ENCODE measurements around the gene NCF4. TPM values are rescaled to one million over a fixed set of nuclear protein-coding genes. Genes with fewer than 3 reads are reported as not detected.

Gene NCF4
- total and polyA plus RNA-seq, 2 of the 4 experiments (the other 2 are of a cell fraction) = not detected

- POLR2A ChIA-PET (ENCODE audit: unreplicated experiment) = no interaction called here
- H3K23ac ChIP-seq (ENCODE audit: low read depth, low read length) = no peak overlapping the region
- no peaks in the 10 kb centered on the region for H4K20me1 ChIP-seq (ENCODE audit: insufficient read depth, low read length)
- no peaks in the 10 kb centered on the region for H3K36me3 ChIP-seq (ENCODE audit: control insufficient read depth, insufficient read depth, low read length)
- H4K8ac ChIP-seq (ENCODE audit: low read depth in 2 of 2, low read length in 2 of 2) = no peak overlapping the region
- ATAC-seq (ENCODE audit: low read depth) = no peak
- no peak overlapping the region for H2AK5ac ChIP-seq (ENCODE audit: low read depth, low read length)
- H3K56ac ChIP-seq (ENCODE audit: extremely low read depth, insufficient read depth, low read length) = no peak overlapping the region
- H3K4me3 ChIP-seq (ENCODE audit: insufficient read depth, low read depth, low read length) = no peak overlapping the region
- peaks cover 28% of the 10 kb centered on the region for H3K27me3 ChIP-seq (ENCODE audit: control insufficient read depth, insufficient read depth, low read length)
- in situ Hi-C loops (cut with MboI; ENCODE audit: low sequenced_read_pairs) = no loop called here
- H3K4ac ChIP-seq (ENCODE audit: low read depth, low read length) = no peak overlapping the region
- no peak for DNase-seq
- peak; percentile 31; the same call in 1 of the 2 replicates for TF ChIP-seq CEBPB (IDR thresholded peaks at IDR 0.05; ENCODE audit: low read depth, low read length)
- TF ChIP-seq, protein P1, sequence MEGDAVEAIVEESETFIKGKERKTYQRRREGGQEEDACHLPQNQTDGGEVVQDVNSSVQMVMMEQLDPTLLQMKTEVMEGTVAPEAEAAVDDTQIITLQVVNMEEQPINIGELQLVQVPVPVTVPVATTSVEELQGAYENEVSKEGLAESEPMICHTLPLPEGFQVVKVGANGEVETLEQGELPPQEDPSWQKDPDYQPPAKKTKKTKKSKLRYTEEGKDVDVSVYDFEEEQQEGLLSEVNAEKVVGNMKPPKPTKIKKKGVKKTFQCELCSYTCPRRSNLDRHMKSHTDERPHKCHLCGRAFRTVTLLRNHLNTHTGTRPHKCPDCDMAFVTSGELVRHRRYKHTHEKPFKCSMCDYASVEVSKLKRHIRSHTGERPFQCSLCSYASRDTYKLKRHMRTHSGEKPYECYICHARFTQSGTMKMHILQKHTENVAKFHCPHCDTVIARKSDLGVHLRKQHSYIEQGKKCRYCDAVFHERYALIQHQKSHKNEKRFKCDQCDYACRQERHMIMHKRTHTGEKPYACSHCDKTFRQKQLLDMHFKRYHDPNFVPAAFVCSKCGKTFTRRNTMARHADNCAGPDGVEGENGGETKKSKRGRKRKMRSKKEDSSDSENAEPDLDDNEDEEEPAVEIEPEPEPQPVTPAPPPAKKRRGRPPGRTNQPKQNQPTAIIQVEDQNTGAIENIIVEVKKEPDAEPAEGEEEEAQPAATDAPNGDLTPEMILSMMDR (conservative IDR thresholded peaks at IDR 0.05; ENCODE audit: low read depth, low read length) = no peak
- TF ChIP-seq USF2 (IDR thresholded peaks at IDR 0.05; ENCODE audit: low read depth, low read length) = no peak
- CTCF ChIA-PET = interaction anchor here (0.7 kb wide), 1 partner anchor 498 kb away, joined by 4 read pairs; no protein-coding TSS in a partner anchor
- no peak overlapping the region for H2BK20ac ChIP-seq (ENCODE audit: low read depth, low read length)
- dilution Hi-C loops (cut with HindIII; ENCODE audit: low sequenced_read_pairs, unreplicated experiment) = no loop called here
- H2BK5ac ChIP-seq (ENCODE audit: low read depth, low read length, poor library complexity, severe bottlenecking) = no peak overlapping the region
- no peak overlapping the region for H3K4me2 ChIP-seq (ENCODE audit: low read depth, low read length)
- no TSS peak for BruUV-seq (replicated peaks)
- WGBS, 2 experiments (ENCODE audit: extremely low coverage in 2 of 2, insufficient read length in 1 of 2) = no CpG with 5 or more reads among the region's 1 CpG
- H3K9me1 ChIP-seq (ENCODE audit: insufficient read depth, low read length) = no peaks in the 10 kb centered on the region
- H3K9me3 ChIP-seq (ENCODE audit: control insufficient read depth, insufficient read depth, low read length) = peaks cover 2% of the 10 kb centered on the region; the same call in 1 of the 2 replicates
- no peak overlapping the region for H3K27ac ChIP-seq (ENCODE audit: insufficient read depth, low read length)
- H3K18ac ChIP-seq (ENCODE audit: low read depth, low read length) = no peak overlapping the region
- H2AK9ac ChIP-seq (replicated peaks; ENCODE audit: low read depth, low read length, poor library complexity) = no peak overlapping the region
- H3K14ac ChIP-seq (replicated peaks; ENCODE audit: low read depth, low read length) = no peak overlapping the region
- no peak overlapping the region for H4K5ac ChIP-seq (ENCODE audit: low read depth, low read length)
- intact Hi-C loops (cut with micrococcal nuclease) = no loop called here
- no peak overlapping the region for H2BK120ac ChIP-seq (ENCODE audit: low read depth, low read length)
- H2AFZ ChIP-seq (replicated peaks; ENCODE audit: low read length, poor library complexity) = no peak overlapping the region
- no peak overlapping the region for H3K9ac ChIP-seq (ENCODE audit: low read depth, low read length)
- no peaks in the 10 kb centered on the region for H3K4me1 ChIP-seq (ENCODE audit: control insufficient read depth, insufficient read depth, low read length)
- no peak overlapping the region for H2BK15ac ChIP-seq (ENCODE audit: low read depth, low read length)
- H4K91ac ChIP-seq (ENCODE audit: insufficient read depth, low read depth, low read length) = no peak overlapping the region
- no peaks in the 10 kb centered on the region for H3K79me1 ChIP-seq (ENCODE audit: low read depth in 1 of 2, low read length in 2 of 2)
Measured at GRCh38 chr22:36881504-36882245, 20.9 kb downstream of the NCF4 start.

Data from IMR-90 (cell line).